IMR-90 (cell line): ENCODE measurements around the gene MOB3A.

ENCODE experiments used
- BHLHE40 ChIP-seq: fragments of 150-350 bp; IDR thresholded peaks from 2 replicates; pipeline ENCODE4 v1.6.1; 2016; ENCODE audit warnings: mild to moderate bottlenecking, low read depth, low read length
- CEBPB ChIP-seq: IDR thresholded peaks from 2 replicates; pipeline ENCODE4 v1.6.1; 2012; ENCODE audit warnings: low read depth, low read length, improper control_type of control experiment
- FOS ChIP-seq: fragments of 150-350 bp; IDR thresholded peaks from 2 replicates; pipeline ENCODE4 v1.6.1; 2016; ENCODE audit warnings: low read depth, low read length
- MAFK ChIP-seq: IDR thresholded peaks from 2 replicates; pipeline ENCODE4 v1.6.1; 2012; ENCODE audit warnings: low read depth, low read length, improper control_type of control experiment
- MXI1 ChIP-seq: IDR thresholded peaks from 2 replicates; pipeline ENCODE4 v1.6.1; 2012; ENCODE audit warnings: low read depth, mild to moderate bottlenecking, low read length, moderate library complexity, borderline replicate concordance
- NFE2L2 ChIP-seq: fragments of 150-350 bp; IDR thresholded peaks from 2 replicates; pipeline ENCODE4 v1.6.1; 2016; ENCODE audit warnings: low read depth, mild to moderate bottlenecking, low read length
- POLR2A ChIP-seq: IDR thresholded peaks from 2 replicates; pipeline ENCODE4 v1.6.1; 2012; ENCODE audit warnings: mild to moderate bottlenecking, low read depth, low read length
- RAD21 ChIP-seq: IDR thresholded peaks from 2 replicates; pipeline ENCODE4 v1.6.1; 2012; ENCODE audit warnings: low read length, improper control_type of control experiment
- TF ChIP-seq, protein P1 (sequence below): conservative IDR thresholded peaks from 2 replicates; pipeline ENCODE4 v1.5.1; 2012; ENCODE audit warnings: mild to moderate bottlenecking, low read depth, low read length, improper control_type of control experiment
- TF ChIP-seq, protein P2 (sequence below): fragments of 150-350 bp; IDR thresholded peaks from 2 replicates; pipeline ENCODE4 v1.6.1; 2017; ENCODE audit warnings: mild to moderate bottlenecking, antibody characterized with exemption, low read length, low read depth

DNA sequence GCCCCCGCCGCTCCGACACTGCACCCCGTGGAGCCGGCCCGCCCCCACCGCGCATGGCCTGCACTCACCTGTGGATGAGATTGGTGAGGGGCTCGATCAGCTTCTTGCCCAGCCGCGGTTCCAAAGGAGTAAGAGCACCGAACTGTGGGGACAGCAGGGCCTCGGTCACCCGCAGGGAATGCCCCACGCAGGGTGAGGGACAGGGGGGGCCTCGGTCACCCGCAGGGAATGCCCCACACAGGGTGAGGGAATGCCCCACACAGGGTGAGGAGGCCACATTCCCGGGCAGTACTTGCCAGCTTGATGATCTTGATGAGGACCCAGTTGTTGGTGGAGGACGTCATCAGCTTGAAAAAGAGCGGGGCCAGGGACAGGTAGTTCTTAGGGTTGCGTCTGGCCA is 32.9 kb upstream of the MOB3A start:
- TF ChIP-seq, protein P1, sequence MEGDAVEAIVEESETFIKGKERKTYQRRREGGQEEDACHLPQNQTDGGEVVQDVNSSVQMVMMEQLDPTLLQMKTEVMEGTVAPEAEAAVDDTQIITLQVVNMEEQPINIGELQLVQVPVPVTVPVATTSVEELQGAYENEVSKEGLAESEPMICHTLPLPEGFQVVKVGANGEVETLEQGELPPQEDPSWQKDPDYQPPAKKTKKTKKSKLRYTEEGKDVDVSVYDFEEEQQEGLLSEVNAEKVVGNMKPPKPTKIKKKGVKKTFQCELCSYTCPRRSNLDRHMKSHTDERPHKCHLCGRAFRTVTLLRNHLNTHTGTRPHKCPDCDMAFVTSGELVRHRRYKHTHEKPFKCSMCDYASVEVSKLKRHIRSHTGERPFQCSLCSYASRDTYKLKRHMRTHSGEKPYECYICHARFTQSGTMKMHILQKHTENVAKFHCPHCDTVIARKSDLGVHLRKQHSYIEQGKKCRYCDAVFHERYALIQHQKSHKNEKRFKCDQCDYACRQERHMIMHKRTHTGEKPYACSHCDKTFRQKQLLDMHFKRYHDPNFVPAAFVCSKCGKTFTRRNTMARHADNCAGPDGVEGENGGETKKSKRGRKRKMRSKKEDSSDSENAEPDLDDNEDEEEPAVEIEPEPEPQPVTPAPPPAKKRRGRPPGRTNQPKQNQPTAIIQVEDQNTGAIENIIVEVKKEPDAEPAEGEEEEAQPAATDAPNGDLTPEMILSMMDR: no peak
- TF ChIP-seq POLR2A: no peak
- TF ChIP-seq CEBPB: no peak
- TF ChIP-seq FOS: no peak
- TF ChIP-seq MXI1: no peak
- TF ChIP-seq, protein P2, sequence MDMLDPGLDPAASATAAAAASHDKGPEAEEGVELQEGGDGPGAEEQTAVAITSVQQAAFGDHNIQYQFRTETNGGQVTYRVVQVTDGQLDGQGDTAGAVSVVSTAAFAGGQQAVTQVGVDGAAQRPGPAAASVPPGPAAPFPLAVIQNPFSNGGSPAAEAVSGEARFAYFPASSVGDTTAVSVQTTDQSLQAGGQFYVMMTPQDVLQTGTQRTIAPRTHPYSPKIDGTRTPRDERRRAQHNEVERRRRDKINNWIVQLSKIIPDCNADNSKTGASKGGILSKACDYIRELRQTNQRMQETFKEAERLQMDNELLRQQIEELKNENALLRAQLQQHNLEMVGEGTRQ: no peak
- TF ChIP-seq RAD21: no peak
- TF ChIP-seq BHLHE40: no peak
- no peak for TF ChIP-seq NFE2L2
- TF ChIP-seq MAFK: no peak
